ENCODE results near the gene PNMA8B.

PNMA8B gene

GRCh38 chr19:46451352-46451751 is 44.3 kb downstream of the PNMA8B start:
- no peak for DNase-seq

- no peak for DNase-seq
Measured at GRCh38 chr19:46450737-46451136, 44.9 kb downstream of the PNMA8B start.

GRCh38 chr19:46449228-46449627 is 46.4 kb downstream of the PNMA8B start:
- no peak for DNase-seq

GRCh38 chr19:46448601-46449000 is 47.1 kb downstream of the PNMA8B start:
- no peak for DNase-seq

DNA sequence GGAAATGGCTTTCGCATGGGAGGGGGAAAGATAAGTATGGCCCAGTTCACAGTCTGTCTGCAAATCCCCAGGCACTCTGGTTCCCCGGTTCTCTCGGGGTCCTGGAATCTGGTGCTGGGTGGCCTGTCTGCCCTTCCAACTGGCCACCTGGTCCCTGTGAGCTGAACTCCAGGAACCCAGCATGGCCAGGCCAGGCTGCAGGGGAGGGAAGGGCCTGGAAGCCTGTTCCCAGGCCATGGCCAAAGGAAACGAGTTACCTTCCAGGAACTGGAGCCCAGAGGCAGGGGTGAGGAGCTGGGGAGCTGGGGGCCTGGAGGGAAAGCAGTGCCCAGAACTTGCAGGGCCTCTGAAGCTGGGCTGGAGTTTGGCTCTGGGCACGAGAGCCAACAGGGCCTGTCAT is 47.8 kb downstream of the PNMA8B start:
- DNase-seq = no peak

- no peak for DNase-seq
Measured at GRCh38 chr19:46447006-46447405, 48.7 kb downstream of the PNMA8B start.

DNA sequence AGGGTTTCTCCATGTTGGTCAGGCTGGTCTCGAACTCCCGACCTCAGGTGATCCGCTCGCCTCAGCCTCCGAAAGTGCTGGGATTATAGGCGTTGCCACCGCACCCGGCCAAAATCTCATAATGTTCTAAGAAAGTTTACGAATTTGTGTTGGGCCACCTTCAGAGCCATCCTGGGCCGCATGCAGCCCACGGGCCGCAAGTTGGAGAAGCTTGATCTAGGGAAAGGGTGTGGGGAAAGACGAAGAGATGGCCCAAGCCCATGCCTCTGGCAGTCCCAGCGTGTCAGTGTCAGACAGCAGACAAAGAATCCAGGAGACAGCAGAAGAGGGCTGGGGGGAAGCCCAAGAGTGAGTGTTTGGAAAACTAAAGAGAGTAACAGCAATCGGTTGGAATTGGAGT is 49.6 kb downstream of the PNMA8B start:
- no peak for DNase-seq

- DNase-seq = no peak
Measured at GRCh38 chr19:46442808-46443450, 52.7 kb downstream of the PNMA8B start.

GRCh38 chr19:46441866-46442265 is 53.8 kb downstream of the PNMA8B start:
- no peak for DNase-seq
